Loucy (cell line): Measurements from ENCODE around the gene AHCYL1.
"Not testable (repeated sequence)": the region's sequence is repeated elsewhere in the genome, so short reads cannot be mapped to it uniquely, and the experiment has no call there.

ENCODE experiments used
- H2AFZ ChIP-seq: fragments of 200-600 bp; sonication (generic); 2 replicates; pipeline ENCODE4 v1.6.0; 2016; ENCODE audit warnings: antibody characterized with exemption, mild to moderate bottlenecking, low read length, moderate library complexity
- H3F3A ChIP-seq: fragments of 200-600 bp; 2 replicates; pipeline ENCODE4 v1.6.0; 2016; ENCODE audit warnings: antibody characterized with exemption, low read depth, mild to moderate bottlenecking
- H3K27me3 ChIP-seq: fragments of 200-600 bp; sonication (generic); 2 replicates; pipeline ENCODE4 v1.6.1; 2014; ENCODE audit warnings: low read length, mild to moderate bottlenecking; ENCODE audit not compliant: insufficient read depth, poor library complexity, severe bottlenecking
- H3K36me3 ChIP-seq: fragments of 200-600 bp; sonication (generic); 2 replicates; pipeline ENCODE4 v1.6.1; 2016; ENCODE audit warnings: low read length; ENCODE audit not compliant: insufficient read depth
- H3K4me1 ChIP-seq: fragments of 200-600 bp; sonication (generic); 2 replicates; pipeline ENCODE4 v1.5.1; 2014; ENCODE audit warnings: low read length, mild to moderate bottlenecking; ENCODE audit not compliant: insufficient read depth, poor library complexity, severe bottlenecking
- H3K4me2 ChIP-seq: fragments of 200-600 bp; sonication (generic); 2 replicates; pipeline ENCODE4 v1.6.0; 2014; ENCODE audit warnings: antibody characterized with exemption, low read length, low read depth, mild to moderate bottlenecking; ENCODE audit not compliant: poor library complexity, severe bottlenecking
- H3K4me3 ChIP-seq: fragments of 200-600 bp; sonication (generic); 2 replicates; pipeline ENCODE4 v1.5.1; 2014; ENCODE audit warnings: low read length, mild to moderate bottlenecking, mixed read lengths; ENCODE audit not compliant: poor library complexity, severe bottlenecking
- H3K79me2 ChIP-seq: fragments of 200-600 bp; sonication (generic); 2 replicates; pipeline ENCODE4 v1.6.1; 2014; ENCODE audit warnings: low read length; ENCODE audit not compliant: insufficient read depth
- H3K9ac ChIP-seq: fragments of 200-600 bp; sonication (generic); 2 replicates; pipeline ENCODE4 v1.6.0; 2014; ENCODE audit warnings: mild to moderate bottlenecking, low read depth, low read length, moderate library complexity; ENCODE audit not compliant: poor library complexity, severe bottlenecking
- H3K9me2 ChIP-seq: fragments of 200-600 bp; sonication (generic); replicated peaks from 2 replicates; pipeline ENCODE4 v1.6.1; 2016; ENCODE audit warnings: low read depth, low read length, mixed read lengths
- H3K9me3 ChIP-seq: fragments of 200-600 bp; sonication (generic); 2 replicates; pipeline ENCODE4 v1.6.1; 2014; ENCODE audit warnings: mild to moderate bottlenecking, antibody characterized with exemption, low read length, low read depth; ENCODE audit not compliant: insufficient read depth
- H4K20me1 ChIP-seq: fragments of 200-600 bp; sonication (generic); 2 replicates; pipeline ENCODE4 v1.6.0; 2014; ENCODE audit warnings: antibody characterized with exemption, low read length, mild to moderate bottlenecking; ENCODE audit not compliant: insufficient read depth, poor library complexity, severe bottlenecking
- EZH2phosphoT487 ChIP-seq: fragments of 200-600 bp; IDR thresholded peaks from 2 replicates; pipeline ENCODE4 v1.6.1; 2018; ENCODE audit warnings: antibody characterized with exemption, mild to moderate bottlenecking, moderate library complexity, borderline replicate concordance
- TF ChIP-seq, protein P1 (sequence below): fragments of 200-600 bp; sonication (generic); conservative IDR thresholded peaks from 2 replicates; pipeline ENCODE4 v1.5.1; 2014; ENCODE audit warnings: mild to moderate bottlenecking, antibody characterized with exemption, low read length

AHCYL1 gene

DNA sequence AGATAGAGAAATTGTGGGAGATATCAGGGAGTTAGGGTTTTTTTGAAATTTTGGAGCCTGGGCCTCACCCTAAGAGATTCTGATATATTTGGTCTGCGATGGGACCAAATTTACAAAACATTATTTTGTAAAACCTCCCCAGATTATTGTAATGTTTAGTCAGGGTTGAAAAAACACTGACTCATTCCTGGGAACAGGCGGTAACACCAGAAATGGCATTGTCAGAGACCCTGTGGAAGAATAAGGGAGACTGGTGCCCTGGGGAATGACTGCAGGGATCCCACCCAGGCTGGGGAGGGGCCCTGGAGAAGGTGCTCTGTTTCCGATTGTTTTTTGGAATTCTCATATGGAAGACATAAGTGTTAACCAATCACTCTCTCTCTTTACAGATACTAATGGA lies 36.7 kb downstream of the AHCYL1 start:
- no peaks in the 10 kb centered on the region for H4K20me1 ChIP-seq
- H3K9ac ChIP-seq = no peak overlapping the region
- no peaks in the 10 kb centered on the region for H3K9me2 ChIP-seq
- peaks cover 83% of the 10 kb centered on the region for H3K36me3 ChIP-seq
- no peak overlapping the region for H2AFZ ChIP-seq
- H3K27me3 ChIP-seq = no peaks in the 10 kb centered on the region
- H3K4me2 ChIP-seq = no peak overlapping the region
- TF ChIP-seq, protein P1, sequence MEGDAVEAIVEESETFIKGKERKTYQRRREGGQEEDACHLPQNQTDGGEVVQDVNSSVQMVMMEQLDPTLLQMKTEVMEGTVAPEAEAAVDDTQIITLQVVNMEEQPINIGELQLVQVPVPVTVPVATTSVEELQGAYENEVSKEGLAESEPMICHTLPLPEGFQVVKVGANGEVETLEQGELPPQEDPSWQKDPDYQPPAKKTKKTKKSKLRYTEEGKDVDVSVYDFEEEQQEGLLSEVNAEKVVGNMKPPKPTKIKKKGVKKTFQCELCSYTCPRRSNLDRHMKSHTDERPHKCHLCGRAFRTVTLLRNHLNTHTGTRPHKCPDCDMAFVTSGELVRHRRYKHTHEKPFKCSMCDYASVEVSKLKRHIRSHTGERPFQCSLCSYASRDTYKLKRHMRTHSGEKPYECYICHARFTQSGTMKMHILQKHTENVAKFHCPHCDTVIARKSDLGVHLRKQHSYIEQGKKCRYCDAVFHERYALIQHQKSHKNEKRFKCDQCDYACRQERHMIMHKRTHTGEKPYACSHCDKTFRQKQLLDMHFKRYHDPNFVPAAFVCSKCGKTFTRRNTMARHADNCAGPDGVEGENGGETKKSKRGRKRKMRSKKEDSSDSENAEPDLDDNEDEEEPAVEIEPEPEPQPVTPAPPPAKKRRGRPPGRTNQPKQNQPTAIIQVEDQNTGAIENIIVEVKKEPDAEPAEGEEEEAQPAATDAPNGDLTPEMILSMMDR = no peak
- H3K4me3 ChIP-seq = no peak overlapping the region
- H3K79me2 ChIP-seq = no peaks in the 10 kb centered on the region
- H3K9me3 ChIP-seq = no peaks in the 10 kb centered on the region
- 0 out of 2 replicates have a peak, but pooled peaks cover 3% of the 10 kb centered on the region for H3F3A ChIP-seq
- no peaks in the 10 kb centered on the region for H3K4me1 ChIP-seq

DNA sequence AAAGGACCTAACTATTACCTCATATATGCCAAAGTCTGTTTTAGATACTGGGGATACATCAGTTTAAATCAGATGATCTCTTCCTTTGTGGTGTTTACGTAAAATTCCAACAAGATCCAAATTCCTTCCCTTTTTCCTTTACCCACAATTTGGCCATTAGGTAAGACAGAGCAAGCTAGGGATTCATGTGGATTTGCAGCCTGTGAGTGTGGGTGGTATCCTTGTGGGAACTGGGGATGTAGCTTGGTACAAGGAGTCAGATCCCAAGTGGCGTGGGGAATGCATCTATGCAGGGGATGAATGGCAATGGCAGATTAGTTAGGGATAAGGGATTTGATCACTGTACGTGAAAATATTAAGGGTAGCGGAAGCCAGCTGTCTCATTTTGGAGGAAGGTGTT lies 40.0 kb downstream of the AHCYL1 start:
- no peaks in the 10 kb centered on the region for H3K4me1 ChIP-seq
- H3K36me3 ChIP-seq = peaks cover 49% of the 10 kb centered on the region; the same call in 1 of the 2 replicates
- no peaks in the 10 kb centered on the region for H3K9me3 ChIP-seq
- TF ChIP-seq, protein P1 = no peak
- no peak for TF ChIP-seq EZH2phosphoT487
- H2AFZ ChIP-seq = no peak overlapping the region
- H3K9ac ChIP-seq = no peak overlapping the region
- H3K79me2 ChIP-seq = no peaks in the 10 kb centered on the region
- no peaks in the 10 kb centered on the region for H3K9me2 ChIP-seq
- H3K4me3 ChIP-seq = no peak overlapping the region
- no peak overlapping the region for H3K4me2 ChIP-seq
- 0 out of 2 replicates have a peak, but pooled peaks cover 3% of the 10 kb centered on the region for H3F3A ChIP-seq
- H3K27me3 ChIP-seq = no peaks in the 10 kb centered on the region
- H4K20me1 ChIP-seq = no peaks in the 10 kb centered on the region

DNA sequence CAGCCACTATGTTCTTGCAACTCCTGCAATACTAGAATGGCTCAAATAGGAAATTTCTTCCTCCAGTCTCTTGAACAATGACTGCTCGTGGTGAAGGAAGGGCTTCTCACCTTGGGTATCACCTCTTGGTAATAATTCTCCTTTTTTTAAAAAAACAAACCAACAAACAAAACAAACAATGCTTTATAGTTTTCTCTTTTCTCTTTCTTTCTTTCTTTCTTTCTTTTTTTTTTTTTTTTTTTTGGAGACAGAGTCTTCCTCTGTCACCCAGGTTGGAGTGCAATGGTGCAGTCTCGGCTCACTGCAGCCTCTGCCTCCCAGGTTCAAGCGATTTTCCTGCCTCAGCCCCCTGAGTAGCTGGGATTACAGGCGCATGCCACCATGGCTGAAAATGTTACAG lies 46.1 kb downstream of the AHCYL1 start:
- H3K9me3 ChIP-seq, H3K9me2 ChIP-seq, H3K9ac ChIP-seq, H4K20me1 ChIP-seq, H3K4me3 ChIP-seq, H3K36me3 ChIP-seq, H3K27me3 ChIP-seq, H3F3A ChIP-seq: not testable (repeated sequence)
- peaks cover 17% of the 10 kb centered on the region for H3K4me1 ChIP-seq
- peaks cover 12% of the 10 kb centered on the region for H3K79me2 ChIP-seq
- H2AFZ ChIP-seq = peak overlapping the region; percentile 91
- H3K4me2 ChIP-seq = peak overlapping the region; percentile 46

DNA sequence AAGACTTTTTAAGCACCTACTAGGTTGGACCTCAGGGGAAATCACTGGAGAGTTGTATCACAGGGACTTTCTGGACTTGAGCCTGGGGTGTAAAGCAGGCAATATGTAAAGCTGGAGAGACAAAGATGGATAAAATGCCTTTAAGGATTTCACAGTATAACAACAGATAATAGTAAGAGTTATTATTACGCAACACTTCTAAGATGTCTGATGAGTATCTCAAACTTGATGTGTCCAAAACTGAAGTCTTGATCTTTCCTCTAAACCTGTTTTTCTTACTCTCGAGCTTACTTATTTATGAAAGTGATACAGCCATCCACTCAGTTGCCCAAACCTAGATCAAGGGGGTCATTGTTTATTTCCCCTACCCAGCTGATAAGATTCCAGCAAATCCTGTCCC lies 47.8 kb downstream of the AHCYL1 start:
- TF ChIP-seq, protein P1 = no peak
- no peak for TF ChIP-seq EZH2phosphoT487
- Histone ChIP-seq H2AFZ (no peak overlapping the region; the same call in 1 of the 2 replicates), H3K4me2 (no peak overlapping the region), H3K4me3 (no peak overlapping the region), H3K79me2 (peaks cover 27% of the 10 kb centered on the region), H3K27me3 (no peaks in the 10 kb centered on the region), H3K9ac (no peak overlapping the region), H3K36me3 (no peaks in the 10 kb centered on the region), H3K9me3 (no peaks in the 10 kb centered on the region), H4K20me1 (peaks cover 13% of the 10 kb centered on the region), H3K9me2 (no peaks in the 10 kb centered on the region), H3F3A (no peaks in the 10 kb centered on the region), H3K4me1 (peaks cover 30% of the 10 kb centered on the region)
